HepG2 (cell line): ENCODE data around the gene ARSB. TPM values are rescaled to one million over a fixed set of nuclear protein-coding genes. Genes with fewer than 3 reads are reported as not detected.
A peak's percentile ranks its signal among the peaks of the same experiment; 100 is the strongest.

Experiments
- ARID2 ChIP-seq: sonication (generic); formaldehyde crosslinking; IDR thresholded peaks from 2 replicates; pipeline ENCODE4 v1.8.1; 2022; ENCODE audit warnings: mild to moderate bottlenecking, missing genetic modification reagents, borderline replicate concordance
- BATF2 ChIP-seq: sonication (generic); formaldehyde crosslinking; IDR thresholded peaks from 2 replicates; pipeline ENCODE4 v1.8.0; 2022; ENCODE audit warnings: mild to moderate bottlenecking, missing genetic modification reagents, moderate library complexity
- BHLHE40 ChIP-seq: IDR thresholded peaks from 2 replicates; pipeline ENCODE4 v1.6.1; 2011; ENCODE audit warnings: low read length, improper control_type of control experiment
- EEA1 ChIP-seq: sonication (generic); formaldehyde crosslinking; IDR thresholded peaks from 2 replicates; pipeline ENCODE4 v1.5.1; 2020; ENCODE audit warnings: mild to moderate bottlenecking, missing genetic modification reagents, borderline replicate concordance
- NR2C2 ChIP-seq: sonication (generic); formaldehyde crosslinking; IDR thresholded peaks from 2 replicates; pipeline ENCODE4 v1.4.0; 2020; ENCODE audit warnings: missing genetic modification reagents, mild to moderate bottlenecking, moderate library complexity, borderline replicate concordance
- NRL ChIP-seq: sonication (generic); formaldehyde crosslinking; IDR thresholded peaks from 2 replicates; pipeline ENCODE4 v1.5.0; 2020; ENCODE audit warnings: missing genetic modification reagents, mild to moderate bottlenecking, moderate library complexity, borderline replicate concordance
- PAWR ChIP-seq: sonication (generic); formaldehyde crosslinking; IDR thresholded peaks from 2 replicates; pipeline ENCODE4 v1.4.0; 2020; ENCODE audit warnings: missing genetic modification reagents, mild to moderate bottlenecking, borderline replicate concordance
- PAXIP1 ChIP-seq: sonication (generic); formaldehyde crosslinking; conservative IDR thresholded peaks from 2 replicates; pipeline ENCODE4 v1.4.0; 2020; ENCODE audit warnings: mild to moderate bottlenecking, missing genetic modification reagents, moderate library complexity
- RNF2 ChIP-seq: fragments of 450-650 bp; conservative IDR thresholded peaks from 2 replicates; pipeline ENCODE4 v1.6.1; 2016; ENCODE audit warnings: low read depth
- SOX13 ChIP-seq, 3 experiments: fragments of 450-650 bp in 1 of 3; sonication (generic) in 1 of 3; formaldehyde crosslinking in 1 of 3; IDR thresholded peaks in 2 of 3; conservative IDR thresholded peaks in 1 of 3; 2 replicates each; pipeline versions ENCODE4 v1.5.0 to v1.6.1; 2016 to 2020; ENCODE audit warnings: antibody characterized with exemption in 1 of 3, mild to moderate bottlenecking in 1 of 3, missing compliant biosample characterization in 1 of 3, missing genetic modification reagents in 1 of 3, moderate library complexity in 1 of 3
- TEAD2 ChIP-seq: sonication (generic); formaldehyde crosslinking; IDR thresholded peaks from 2 replicates; pipeline ENCODE4 v1.9.0; 2021; ENCODE audit warnings: missing genetic modification reagents
- TFDP2 ChIP-seq: sonication (generic); formaldehyde crosslinking; IDR thresholded peaks from 2 replicates; pipeline ENCODE4 v1.4.0; 2020; ENCODE audit warnings: missing genetic modification reagents
- TGIF2 ChIP-seq: IDR thresholded peaks from 2 replicates; pipeline ENCODE4 v1.6.1; 2016; ENCODE audit warnings: control low read depth, missing compliant biosample characterization
- ZBTB38 ChIP-seq: sonication (generic); formaldehyde crosslinking; IDR thresholded peaks from 2 replicates; pipeline ENCODE4 v1.5.1; 2020; ENCODE audit warnings: mild to moderate bottlenecking, missing genetic modification reagents
- ZNF513 ChIP-seq: sonication (generic); formaldehyde crosslinking; conservative IDR thresholded peaks from 2 replicates; pipeline ENCODE4 v1.5.0; 2020; ENCODE audit warnings: missing genetic modification reagents
- ZNF577 ChIP-seq: sonication (generic); formaldehyde crosslinking; IDR thresholded peaks from 2 replicates; pipeline ENCODE4 v1.4.0; 2020; ENCODE audit warnings: mild to moderate bottlenecking, low read depth, missing genetic modification reagents, borderline replicate concordance
- ZNF607 ChIP-seq: sonication (generic); formaldehyde crosslinking; IDR thresholded peaks from 2 replicates; pipeline ENCODE4 v1.5.1; 2020; ENCODE audit warnings: missing genetic modification reagents, mild to moderate bottlenecking, borderline replicate concordance
- ZNF614 ChIP-seq: IDR thresholded peaks from 2 replicates; pipeline ENCODE4 v1.6.1; 2018; ENCODE audit warnings: missing biosample characterization, missing genetic modification reagents, inconsistent platforms, borderline replicate concordance
- ZNF703 ChIP-seq: sonication (generic); formaldehyde crosslinking; IDR thresholded peaks from 2 replicates; pipeline ENCODE4 v1.5.1; 2020; ENCODE audit warnings: missing genetic modification reagents, mild to moderate bottlenecking, moderate library complexity, borderline replicate concordance
- ZNF883 ChIP-seq: sonication (generic); formaldehyde crosslinking; IDR thresholded peaks from 2 replicates; pipeline ENCODE4 v1.5.1; 2020; ENCODE audit warnings: mild to moderate bottlenecking, missing genetic modification reagents; ENCODE audit errors: not compliant biosample characterization
- polyA plus RNA-seq, 8 experiments: library from polyadenylated mRNA; depleted of rRNA in 3 of 8; stranded (reverse) in 7 of 8; unstranded in 1 of 8; fragments of >200 nt; fragmentation: Illumina TruSeq in 4 of 8; extraction: Trizol in 4 of 8; gene quantifications; 2 replicates each; pipeline versions ENCODE4 v1.2.1 to v1.2.3, GENCODE V29; 2011 to 2016; ENCODE audit warnings: low read depth in 4 of 8, missing spikeins in 1 of 8, mixed read lengths in 1 of 8; ENCODE audit not compliant: insufficient read depth in 1 of 8
- total RNA-seq, 5 experiments: library from RNA; depleted of rRNA; stranded (reverse); fragments of >200 nt; fragmentation: Illumina TruSeq; extraction: Trizol; gene quantifications; 2 replicates each; pipeline ENCODE4 v1.2.3, GENCODE V29; 2016; ENCODE audit warnings: low read depth in 1 of 5

The ARSB gene
- total and polyA plus RNA-seq, 2 of the 13 experiments (the other 11 are each of a cell fraction or from before 2014, with no cell fraction given), result 52.6 to 66.4 TPM

GRCh38 chr5:78979117-78979742, 5.9 kb downstream of the ARSB start (continued):
- no peak for TF ChIP-seq ZNF883 (CRISPR knock-in tag)
- no peak for TF ChIP-seq ZNF577
- no peak for TF ChIP-seq ARID2 (CRISPR knock-in tag)
- no peak for TF ChIP-seq SOX13 (IDR thresholded peaks at IDR 0.05)
- peak in 1 of 2 experiments; percentile 57; a peak in 1 of 4 replicates for TF ChIP-seq SOX13 (CRISPR knock-in tag; conservative IDR thresholded peaks at IDR 0.05 in 1 of 2, IDR thresholded peaks at IDR 0.05 in 1 of 2)
- no peak for TF ChIP-seq ZNF703 (CRISPR knock-in tag)
- no peak for TF ChIP-seq ZNF513
- TF ChIP-seq NR2C2 (CRISPR knock-in tag), result no peak
- no peak for TF ChIP-seq TGIF2
- TF ChIP-seq ZNF614 (CRISPR knock-in tag), result no peak
- no peak for TF ChIP-seq ZNF607
- peak; percentile 84 for TF ChIP-seq PAXIP1 (CRISPR knock-in tag)
- TF ChIP-seq PAWR, result no peak
- no peak for TF ChIP-seq RNF2
- no peak for TF ChIP-seq BHLHE40
- no peak for TF ChIP-seq TFDP2 (CRISPR knock-in tag)
- TF ChIP-seq ZBTB38, result no peak
- no peak for TF ChIP-seq NRL (CRISPR knock-in tag)
- TF ChIP-seq EEA1 (CRISPR knock-in tag), result no peak
- TF ChIP-seq BATF2 (CRISPR knock-in tag), result no peak
- no peak for TF ChIP-seq TEAD2 (CRISPR knock-in tag)
